GM12872 (cell line): ENCODE results near the gene CCL16.

ENCODE experiments used
- CTCF ChIP-seq: IDR thresholded peaks from 3 replicates; pipeline ENCODE4 v1.5.1; 2011; ENCODE audit warnings: low read depth, mild to moderate bottlenecking, low read length, moderate library complexity; ENCODE audit not compliant: insufficient read depth

CCL16 gene

GRCh38 chr17:35948092-35948491 is 33.2 kb downstream of the CCL16 start:
- TF ChIP-seq CTCF: no peak

GRCh38 chr17:35947156-35947585 is 34.1 kb downstream of the CCL16 start:
- peak; percentile 97 for TF ChIP-seq CTCF

GRCh38 chr17:35944151-35944550 is 37.1 kb downstream of the CCL16 start:
- no peak for TF ChIP-seq CTCF

GRCh38 chr17:35943537-35943936 is 37.8 kb downstream of the CCL16 start, which contains the start of gene LYZL6:
Gene LYZL6 (minus strand): TSS chr17:35943713. CDS start chr17:35939356, 4,357 bp downstream.
- no peak for TF ChIP-seq CTCF

GRCh38 chr17:35942588-35943186 is 38.6 kb downstream of the CCL16 start:
- no peak for TF ChIP-seq CTCF

GRCh38 chr17:35936063-35936462 is 45.2 kb downstream of the CCL16 start:
- no peak for TF ChIP-seq CTCF

GRCh38 chr17:35934760-35935159 is 46.5 kb downstream of the CCL16 start:
- TF ChIP-seq CTCF: no peak
